Activated CD8-positive, alpha-beta memory T cell treated with anti-CD3 and anti-CD28 coated beads, Interleukin-2, amount 50 U/mL, for 24 hours (primary cell): ENCODE results near the gene BARHL2.

ENCODE experiments used
- DNase-seq: peaks from one replicate; pipeline ENCODE4 v3.0.0-alpha.2; 2020; ENCODE audit errors: extremely low read depth

Gene BARHL2

GRCh38 chr1:90710579-90711536 is 6.2 kb downstream of the BARHL2 start:
- DNase-seq = no peak

GRCh38 chr1:90709535-90709934 is 7.6 kb downstream of the BARHL2 start:
- DNase-seq = no peak

GRCh38 chr1:90708826-90709225 is 8.3 kb downstream of the BARHL2 start:
- DNase-seq = no peak

GRCh38 chr1:90708236-90708786 is 8.8 kb downstream of the BARHL2 start:
- no peak for DNase-seq

GRCh38 chr1:90707363-90707710 is 9.8 kb downstream of the BARHL2 start:
- no peak for DNase-seq

DNA sequence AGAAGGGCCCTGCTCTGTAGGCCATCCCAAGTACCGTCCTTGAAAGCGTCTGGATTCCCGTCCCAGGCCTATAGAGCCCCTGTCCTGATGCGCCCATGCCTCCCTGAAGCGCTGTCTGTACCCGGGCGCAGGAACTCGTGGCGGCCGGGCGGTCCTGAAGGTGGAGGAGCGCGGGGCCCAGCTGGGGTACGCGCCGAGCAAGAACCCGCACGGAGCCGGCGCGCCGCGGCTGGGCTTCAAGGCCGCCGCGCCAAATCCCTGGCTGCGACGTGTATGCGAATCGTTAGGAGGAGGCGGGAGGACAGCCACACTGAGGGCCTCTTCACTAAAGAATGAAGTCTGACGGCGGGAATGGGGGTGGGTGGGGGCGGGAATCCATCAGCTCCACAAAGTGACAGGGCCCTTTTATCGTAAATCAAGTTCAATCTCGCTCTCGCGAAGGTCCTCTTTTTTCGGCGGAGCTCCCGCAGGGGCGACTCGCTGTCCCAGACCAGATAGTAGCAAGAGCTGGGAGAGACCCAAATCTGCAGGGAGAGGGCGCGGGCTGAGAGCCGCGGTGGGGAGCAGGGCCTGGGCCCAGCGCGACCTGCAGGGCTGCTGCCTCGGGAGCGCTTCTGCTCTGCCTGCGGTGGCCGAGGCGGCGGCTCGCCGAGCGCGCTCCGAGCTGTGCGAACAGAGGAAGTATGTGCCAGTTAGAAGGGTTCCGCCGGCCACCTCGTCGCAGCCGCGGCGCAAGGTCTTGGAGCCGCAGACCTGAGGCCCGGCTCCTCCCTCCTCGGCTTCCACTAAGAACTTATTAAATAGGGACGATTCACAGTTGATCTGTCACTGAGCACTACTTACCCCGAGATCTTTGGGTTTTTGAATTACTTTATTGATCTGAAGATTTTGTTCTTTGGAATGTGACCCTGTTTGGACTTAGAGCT is 10.4 kb downstream of the BARHL2 start:
- no peak for DNase-seq

- no peak for DNase-seq
Observed at GRCh38 chr1:90705956-90706355, 11.1 kb downstream of the BARHL2 start.

- no peak for DNase-seq
Observed at GRCh38 chr1:90704817-90705216, 12.3 kb downstream of the BARHL2 start.

DNA sequence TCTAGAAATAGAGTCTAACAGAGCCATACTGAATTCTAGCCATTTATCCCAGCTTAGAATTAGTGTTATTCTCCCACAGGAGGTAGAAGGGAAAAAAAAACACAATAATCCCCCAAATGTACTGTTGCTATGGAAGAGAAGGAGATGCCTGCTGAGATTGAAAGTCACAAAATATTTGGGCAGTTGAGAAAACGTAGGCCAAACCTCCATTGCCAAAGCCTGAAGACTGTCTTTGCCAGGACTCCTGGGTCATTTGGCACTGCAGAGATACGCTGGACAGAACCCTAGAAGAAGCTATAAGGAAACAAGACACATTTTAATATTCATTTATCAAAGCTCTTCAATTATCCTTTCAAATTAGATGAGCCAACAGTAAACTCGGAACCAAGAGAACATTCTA is 22.3 kb downstream of the BARHL2 start:
- no peak for DNase-seq

DNA sequence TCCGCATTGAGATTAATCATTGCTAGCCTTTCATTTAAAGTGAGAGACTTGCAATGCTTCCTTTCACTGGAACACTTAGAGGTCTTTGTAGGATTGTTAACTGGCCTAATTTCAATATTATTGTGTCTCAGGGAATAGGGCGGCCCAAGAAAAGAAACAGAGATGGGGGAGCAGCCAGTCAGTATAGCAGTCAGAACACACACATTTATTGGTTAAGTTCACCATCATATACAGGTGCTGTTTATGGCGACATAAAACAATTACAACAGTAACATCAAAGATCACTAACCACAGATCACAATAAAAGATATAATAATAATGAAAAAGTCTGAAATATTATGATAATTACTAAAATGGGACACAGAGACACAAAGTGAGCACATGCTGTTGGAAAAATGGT is 29.4 kb downstream of the BARHL2 start:
- DNase-seq = no peak

DNA sequence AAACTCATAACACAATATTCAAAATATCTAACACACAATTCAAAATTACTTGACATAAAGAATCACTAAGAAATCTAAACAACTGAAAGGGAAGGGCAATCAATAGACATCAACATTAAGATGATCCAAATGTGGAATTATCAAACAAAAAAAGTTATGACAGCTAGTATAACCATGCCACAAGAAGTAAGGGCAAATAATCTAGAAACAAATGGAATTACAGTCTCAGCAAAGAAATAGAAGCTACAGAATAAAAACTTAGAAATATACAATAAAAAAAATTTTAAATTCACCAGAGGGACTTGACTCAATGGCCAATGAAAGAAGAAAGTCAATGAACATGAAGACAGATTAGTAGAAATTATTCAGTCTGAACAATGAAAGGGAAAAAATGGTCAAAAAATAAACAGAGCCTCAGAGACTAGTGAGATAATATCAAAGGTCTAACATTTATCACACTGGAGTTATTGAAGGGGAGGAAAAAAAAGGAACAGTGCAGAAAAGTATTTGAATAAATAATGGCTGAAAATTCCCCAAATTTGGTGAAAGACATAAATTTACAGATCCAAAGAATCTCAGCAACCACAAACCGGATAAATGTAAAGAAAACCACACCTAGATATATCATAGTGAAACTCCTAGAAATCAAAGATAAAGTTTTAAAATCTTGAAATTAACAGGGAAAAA is 41.8 kb downstream of the BARHL2 start:
- DNase-seq = no peak

DNA sequence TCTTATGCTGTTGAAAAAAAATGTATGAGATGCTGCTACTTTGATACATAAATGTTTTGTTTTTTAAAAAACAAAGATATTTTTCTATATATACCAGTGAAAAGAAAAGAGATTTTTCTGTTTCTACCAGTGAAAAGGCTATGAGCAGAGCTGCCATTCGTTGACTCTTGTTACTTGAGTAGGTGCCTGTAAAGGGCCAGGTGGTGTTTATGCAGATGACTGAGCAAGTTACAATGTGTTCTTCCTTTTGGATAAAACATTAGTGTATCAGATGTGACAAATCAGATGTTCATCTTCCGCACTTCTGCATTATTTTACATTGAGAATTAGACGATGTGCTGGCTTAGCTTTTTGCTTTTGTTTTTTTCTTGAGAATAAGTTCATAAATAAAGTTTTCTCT is 45.4 kb downstream of the BARHL2 start:
- no peak for DNase-seq

- DNase-seq = no peak
Observed at GRCh38 chr1:90671251-90671650, 45.9 kb downstream of the BARHL2 start.
